SK-N-SH (cell line): ENCODE results near the gene UTP14C. TPM values are rescaled to one million over a fixed set of nuclear protein-coding genes. Genes with fewer than 3 reads are reported as not detected.

ENCODE experiments used
- CTCF ChIA-PET: fragments of 300-600, 350-600 bp; formaldehyde crosslinking; extraction: SDS; loops from one replicate; lab custom pipeline; 2021; lab: Yijun Ruan, JAX
- POLR2A ChIA-PET: fragments of 350-600 bp; sonication (Branson Sonifier 250); formaldehyde crosslinking; extraction: SDS; loops from one replicate; lab custom pipeline; 2020; ENCODE audit warnings: antibody characterized with exemption, inconsistent platforms; lab: Yijun Ruan, JAX
- DNase-seq: peaks from one replicate; pipeline ENCODE4 v3.0.0; 2012
- H2AFZ ChIP-seq: fragments of 200-600 bp; sonication (generic); 2 replicates; pipeline ENCODE4 v1.8.1; 2016; ENCODE audit warnings: antibody characterized with exemption, mild to moderate bottlenecking, low read depth
- H3F3A ChIP-seq: fragments of 200-600 bp; sonication (generic); replicated peaks from 2 replicates; pipeline ENCODE3; 2016; ENCODE audit warnings: antibody characterized with exemption, mild to moderate bottlenecking; ENCODE audit not compliant: insufficient read depth
- H3K27ac ChIP-seq, 2 experiments: fragments of 200-500 bp in 1 of 2; fragments of 200-600 bp in 1 of 2; sonication (Bioruptor generic) in 1 of 2; sonication (generic), shearing (Covaris generic) in 1 of 2; 2 replicates each; pipeline versions ENCODE4 v1.5.1 to v1.6.1; 2014 to 2016; ENCODE audit warnings: low read depth in 2 of 2, inconsistent platforms in 1 of 2, low read length in 1 of 2, mild to moderate bottlenecking in 1 of 2, mixed read lengths in 1 of 2
- H3K27me3 ChIP-seq: fragments of 200-600 bp; sonication (generic), shearing (Covaris generic); 2 replicates; pipeline ENCODE4 v1.6.1; 2016; ENCODE audit warnings: mixed run types; ENCODE audit not compliant: insufficient read depth
- H3K36me3 ChIP-seq, 2 experiments: fragments of 200-500 bp in 1 of 2; fragments of 200-600 bp in 1 of 2; sonication (Bioruptor generic) in 1 of 2; sonication (generic) in 1 of 2; replicated peaks in 1 of 2; 2 replicates each; pipeline versions ENCODE3 to v1.5.1; 2014 to 2016; ENCODE audit warnings: low read length in 1 of 2, mild to moderate bottlenecking in 1 of 2; ENCODE audit not compliant: insufficient read depth in 2 of 2, control insufficient read depth in 1 of 2
- H3K4me1 ChIP-seq, 2 experiments: fragments of 200-500 bp in 1 of 2; fragments of 200-600 bp in 1 of 2; sonication (Bioruptor generic) in 1 of 2; sonication (generic), shearing (Covaris generic) in 1 of 2; 2 replicates each; pipeline versions ENCODE4 v1.5.1 to v1.6.1; 2014 to 2016; ENCODE audit warnings: low read depth in 1 of 2, low read length in 1 of 2, mixed run types in 1 of 2; ENCODE audit not compliant: insufficient read depth in 2 of 2, control insufficient read depth in 1 of 2
- H3K4me2 ChIP-seq: fragments of 200-600 bp; sonication (generic), shearing (Covaris generic); 2 replicates; pipeline ENCODE4 v1.6.1; 2017; ENCODE audit warnings: mixed run types
- H3K4me3 ChIP-seq, 2 experiments: fragments of 200-500 bp in 1 of 2; fragments of 200-600 bp in 1 of 2; sonication (Bioruptor generic) in 1 of 2; sonication (generic), shearing (Covaris generic) in 1 of 2; 2 replicates each; pipeline versions ENCODE4 v1.5.1 to v1.8.1; 2014 to 2016; ENCODE audit warnings: low read depth in 2 of 2, inconsistent platforms in 1 of 2, low read length in 1 of 2, mild to moderate bottlenecking in 1 of 2, mixed read lengths in 1 of 2, moderate library complexity in 1 of 2
- H3K79me2 ChIP-seq: fragments of 200-600 bp; sonication (generic); 2 replicates; pipeline ENCODE4 v1.8.1; 2017; ENCODE audit warnings: mild to moderate bottlenecking; ENCODE audit not compliant: insufficient read depth
- H3K9ac ChIP-seq: fragments of 200-600 bp; sonication (generic); 2 replicates; pipeline ENCODE4 v1.6.1; 2017; ENCODE audit warnings: mixed run types
- H3K9me2 ChIP-seq: fragments of 200-600 bp; sonication (generic); 2 replicates; pipeline ENCODE4 v1.6.1; 2017; ENCODE audit warnings: mixed run types
- H3K9me3 ChIP-seq: fragments of 200-600 bp; sonication (generic); 2 replicates; pipeline ENCODE4 v1.6.1; 2017; ENCODE audit warnings: mixed run types, mild to moderate bottlenecking, moderate library complexity
- H4K20me1 ChIP-seq: fragments of 200-600 bp; sonication (generic); 2 replicates; pipeline ENCODE4 v1.6.1; 2017; ENCODE audit warnings: mild to moderate bottlenecking, mixed run types; ENCODE audit not compliant: insufficient read depth
- ELF1 ChIP-seq: IDR thresholded peaks from 2 replicates; pipeline ENCODE4 v1.4.0; 2012
- FOXJ3 ChIP-seq: sonication (generic); formaldehyde crosslinking; IDR thresholded peaks from 2 replicates; pipeline ENCODE4 v1.5.1; 2020; ENCODE audit warnings: mild to moderate bottlenecking, missing genetic modification reagents
- GATA2 ChIP-seq: sonication (generic); formaldehyde crosslinking; IDR thresholded peaks from 2 replicates; pipeline ENCODE4 v1.5.0; 2020; ENCODE audit warnings: mild to moderate bottlenecking, missing genetic modification reagents
- JUND ChIP-seq: IDR thresholded peaks from 2 replicates; pipeline ENCODE4 v1.4.0; 2012
- NFIC ChIP-seq: IDR thresholded peaks from 2 replicates; pipeline ENCODE4 v1.4.0; 2012; ENCODE audit warnings: borderline replicate concordance
- NRF1 ChIP-seq: IDR thresholded peaks from 2 replicates; pipeline ENCODE4 v1.6.1; 2012; ENCODE audit warnings: low read depth, mild to moderate bottlenecking, low read length
- PBX3 ChIP-seq: IDR thresholded peaks from 2 replicates; pipeline ENCODE4; 2012
- REST ChIP-seq: IDR thresholded peaks from 2 replicates; pipeline ENCODE4 v1.6.1; 2012; ENCODE audit warnings: mild to moderate bottlenecking, low read depth, low read length, moderate library complexity
- RXRA ChIP-seq: IDR thresholded peaks from 2 replicates; pipeline ENCODE4 v1.4.0; 2012; ENCODE audit warnings: low read depth, mild to moderate bottlenecking, borderline replicate concordance
- TAF1 ChIP-seq: IDR thresholded peaks from 2 replicates; pipeline ENCODE4 v1.6.1; 2012; ENCODE audit warnings: low read depth, mild to moderate bottlenecking, low read length, moderate library complexity, borderline replicate concordance
- YY1 ChIP-seq: IDR thresholded peaks from 2 replicates; pipeline ENCODE4 v1.4.0; 2012; ENCODE audit warnings: low read depth, mild to moderate bottlenecking
- WGBS: methylation state at CpG from one replicate; pipeline ENCODE4 v1.1.6; 2017; ENCODE audit warnings: low lambda C conversion rate; 5-methylcytosine and 5-hydroxymethylcytosine counted together
- polyA plus RNA-seq, 3 experiments: library from polyadenylated mRNA; depleted of rRNA; stranded (reverse); fragments of >200 nt; gene quantifications; 2 replicates each; pipeline ENCODE4 v1.2.3, GENCODE V29; 2012
- TF ChIP-seq, protein P1 (sequence below): fragments of 200-600 bp; sonication (generic); IDR thresholded peaks from 2 replicates; pipeline ENCODE4 v1.6.1; 2017; ENCODE audit warnings: antibody characterized with exemption, mild to moderate bottlenecking, moderate library complexity
- TF ChIP-seq, protein P2 (sequence below): IDR thresholded peaks from 2 replicates; pipeline ENCODE4 v1.4.0; 2012; ENCODE audit warnings: low read depth, borderline replicate concordance
- TF ChIP-seq, protein P3 (sequence below): fragments of 150-350 bp; IDR thresholded peaks from 2 replicates; pipeline ENCODE4 v1.6.1; 2016; ENCODE audit warnings: mild to moderate bottlenecking, low read depth, low read length

The UTP14C gene
- polyA plus RNA-seq, 1 of the 3 experiments (the other 2 are of a cell fraction): 5.1 TPM

GRCh38 chr13:52061587-52061986 lies 37.1 kb downstream of the UTP14C start:
- peak overlapping the region; percentile 37; the same call in 1 of the 2 replicates for H3K4me2 ChIP-seq
- CTCF ChIA-PET: interaction anchor here (0.8 kb wide), 1 partner anchor 66 kb away, joined by 4 read pairs; no protein-coding TSS in a partner anchor

GRCh38 chr13:52067237-52067636 lies 42.7 kb downstream of the UTP14C start:
- Histone ChIP-seq H3K27me3 (no peaks in the 10 kb centered on the region), H3K9me2 (no peaks in the 10 kb centered on the region), H3K9me3 (no peaks in the 10 kb centered on the region; the same call in none of the 2 replicates), H3K79me2 (no peaks in the 10 kb centered on the region), H3K4me2 (no peak overlapping the region), H3K4me3 (no peak overlapping the region), H2AFZ (no peak overlapping the region), H3F3A (no peaks in the 10 kb centered on the region), H3K4me1 (no peaks in the 10 kb centered on the region), H3K27ac (no peak overlapping the region), H3K9ac (no peak overlapping the region), H3K36me3 (no peaks in the 10 kb centered on the region), H4K20me1 (no peaks in the 10 kb centered on the region)
- POLR2A ChIA-PET: no interaction called here
- TF ChIP-seq NFIC: no peak
- no peak for TF ChIP-seq YY1
- TF ChIP-seq, protein P1, sequence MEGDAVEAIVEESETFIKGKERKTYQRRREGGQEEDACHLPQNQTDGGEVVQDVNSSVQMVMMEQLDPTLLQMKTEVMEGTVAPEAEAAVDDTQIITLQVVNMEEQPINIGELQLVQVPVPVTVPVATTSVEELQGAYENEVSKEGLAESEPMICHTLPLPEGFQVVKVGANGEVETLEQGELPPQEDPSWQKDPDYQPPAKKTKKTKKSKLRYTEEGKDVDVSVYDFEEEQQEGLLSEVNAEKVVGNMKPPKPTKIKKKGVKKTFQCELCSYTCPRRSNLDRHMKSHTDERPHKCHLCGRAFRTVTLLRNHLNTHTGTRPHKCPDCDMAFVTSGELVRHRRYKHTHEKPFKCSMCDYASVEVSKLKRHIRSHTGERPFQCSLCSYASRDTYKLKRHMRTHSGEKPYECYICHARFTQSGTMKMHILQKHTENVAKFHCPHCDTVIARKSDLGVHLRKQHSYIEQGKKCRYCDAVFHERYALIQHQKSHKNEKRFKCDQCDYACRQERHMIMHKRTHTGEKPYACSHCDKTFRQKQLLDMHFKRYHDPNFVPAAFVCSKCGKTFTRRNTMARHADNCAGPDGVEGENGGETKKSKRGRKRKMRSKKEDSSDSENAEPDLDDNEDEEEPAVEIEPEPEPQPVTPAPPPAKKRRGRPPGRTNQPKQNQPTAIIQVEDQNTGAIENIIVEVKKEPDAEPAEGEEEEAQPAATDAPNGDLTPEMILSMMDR: no peak
- no peak for TF ChIP-seq JUND
- TF ChIP-seq, protein P2, sequence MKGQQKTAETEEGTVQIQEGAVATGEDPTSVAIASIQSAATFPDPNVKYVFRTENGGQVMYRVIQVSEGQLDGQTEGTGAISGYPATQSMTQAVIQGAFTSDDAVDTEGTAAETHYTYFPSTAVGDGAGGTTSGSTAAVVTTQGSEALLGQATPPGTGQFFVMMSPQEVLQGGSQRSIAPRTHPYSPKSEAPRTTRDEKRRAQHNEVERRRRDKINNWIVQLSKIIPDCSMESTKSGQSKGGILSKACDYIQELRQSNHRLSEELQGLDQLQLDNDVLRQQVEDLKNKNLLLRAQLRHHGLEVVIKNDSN: no peak
- no peak for TF ChIP-seq ELF1
- no peak for TF ChIP-seq NRF1
- no peak for TF ChIP-seq RXRA
- no peak for TF ChIP-seq TAF1
- TF ChIP-seq, protein P3, sequence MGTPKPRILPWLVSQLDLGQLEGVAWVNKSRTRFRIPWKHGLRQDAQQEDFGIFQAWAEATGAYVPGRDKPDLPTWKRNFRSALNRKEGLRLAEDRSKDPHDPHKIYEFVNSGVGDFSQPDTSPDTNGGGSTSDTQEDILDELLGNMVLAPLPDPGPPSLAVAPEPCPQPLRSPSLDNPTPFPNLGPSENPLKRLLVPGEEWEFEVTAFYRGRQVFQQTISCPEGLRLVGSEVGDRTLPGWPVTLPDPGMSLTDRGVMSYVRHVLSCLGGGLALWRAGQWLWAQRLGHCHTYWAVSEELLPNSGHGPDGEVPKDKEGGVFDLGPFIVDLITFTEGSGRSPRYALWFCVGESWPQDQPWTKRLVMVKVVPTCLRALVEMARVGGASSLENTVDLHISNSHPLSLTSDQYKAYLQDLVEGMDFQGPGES: no peak
- no peak for DNase-seq
- CTCF ChIA-PET: interaction anchor here (0.7 to 0.8 kb wide), 2 partner anchors 12 to 15 kb away, joined by 3 read pairs; no protein-coding TSS in a partner anchor

More at GRCh38 chr13:52061587-52061986, 37.1 kb downstream of the UTP14C start:
- peaks cover 6% of the 10 kb centered on the region for H3F3A ChIP-seq
- no peaks in the 10 kb centered on the region for H3K27me3 ChIP-seq
- no peak overlapping the region; the same call in 1 of the 2 replicates for H2AFZ ChIP-seq
- no peak overlapping the region; a peak in 1 of 4 replicates for H3K27ac ChIP-seq
- no peaks in the 10 kb centered on the region for H3K36me3 ChIP-seq
- no peaks in the 10 kb centered on the region for H3K79me2 ChIP-seq
- H3K9me3 ChIP-seq: no peaks in the 10 kb centered on the region
- DNase-seq: no peak
- WGBS: 0% methylated on average over 3 of the region's 3 CpGs
- no peaks in the 10 kb centered on the region for H3K4me1 ChIP-seq
- H4K20me1 ChIP-seq: no peaks in the 10 kb centered on the region
- H3K9ac ChIP-seq: no peak overlapping the region
- no peak for TF ChIP-seq FOXJ3
- no peak for TF ChIP-seq PBX3
- no peak for TF ChIP-seq GATA2 (CRISPR knock-in tag)
- TF ChIP-seq REST: no peak
- TF ChIP-seq, all 33 proteins: peak for 0
- Histone ChIP-seq H3K9me2 (no peaks in the 10 kb centered on the region), H3K4me3 (no peak overlapping the region; a peak in 1 of 4 replicates)
- POLR2A ChIA-PET: interaction anchor here (1.2 kb wide), 1 partner anchor 13 kb away, joined by 3 read pairs; no protein-coding TSS in a partner anchor
